GM12878 (cell line): ENCODE data around the gene PVRIG. TPM values are rescaled to one million over a fixed set of nuclear protein-coding genes. Genes with fewer than 3 reads are reported as not detected.
A peak's percentile ranks its signal among the peaks of the same experiment; 100 is the strongest.

Experiments
- ASH2L ChIP-seq: fragments of 300-600, 200-600 bp; sonication (generic); IDR thresholded peaks from 2 replicates; pipeline ENCODE4 v1.6.1; 2017; ENCODE audit warnings: low read depth, mild to moderate bottlenecking, borderline replicate concordance
- ATF3 ChIP-seq: IDR thresholded peaks from 2 replicates; pipeline ENCODE4 v1.6.1; 2011; ENCODE audit warnings: low read depth, mild to moderate bottlenecking, low read length, moderate library complexity, borderline replicate concordance; ENCODE audit errors: extremely low read depth
- BACH1 ChIP-seq: fragments of 450-650 bp; IDR thresholded peaks from 2 replicates; pipeline ENCODE4 v1.6.1; 2017; ENCODE audit warnings: mild to moderate bottlenecking, borderline replicate concordance
- BCL11A ChIP-seq: IDR thresholded peaks from 2 replicates; pipeline ENCODE4 v1.6.1; 2011; ENCODE audit warnings: low read depth, low read length
- BCLAF1 ChIP-seq: fragments of 450-650 bp; IDR thresholded peaks from 2 replicates; pipeline ENCODE4 v1.6.1; 2017; ENCODE audit warnings: antibody characterized with exemption, mild to moderate bottlenecking, moderate library complexity
- CREB1 ChIP-seq: IDR thresholded peaks from 2 replicates; pipeline ENCODE4 v1.6.1; 2012; ENCODE audit warnings: low read depth, mild to moderate bottlenecking, inconsistent platforms
- CTCF ChIP-seq, 3 experiments: IDR thresholded peaks in 2 of 3; conservative IDR thresholded peaks in 1 of 3; 2 replicates each; pipeline ENCODE4 v1.5.1; 2011; ENCODE audit warnings: low read depth in 3 of 3, low read length in 3 of 3, mild to moderate bottlenecking in 3 of 3, control low read depth in 2 of 3, moderate library complexity in 2 of 3, inconsistent platforms in 1 of 3, mixed read lengths in 1 of 3; ENCODE audit not compliant: control insufficient read depth in 2 of 3, insufficient read depth in 1 of 3; ENCODE audit errors: extremely low read depth in 1 of 3
- DPF2 ChIP-seq: fragments of 450-650 bp; IDR thresholded peaks from 2 replicates; pipeline ENCODE4 v1.6.1; 2017; ENCODE audit warnings: mild to moderate bottlenecking
- EGR1 ChIP-seq, 2 experiments: IDR thresholded peaks; 1 replicate in 1 of 2; 2 replicates in 1 of 2; pipeline ENCODE4 v1.6.1; 2011 to 2012; ENCODE audit warnings: low read depth in 2 of 2, low read length in 2 of 2, borderline replicate concordance in 1 of 2, mild to moderate bottlenecking in 1 of 2, moderate library complexity in 1 of 2
- ESRRA ChIP-seq: IDR thresholded peaks from 2 replicates; pipeline ENCODE4 v1.6.1; 2012; ENCODE audit warnings: mild to moderate bottlenecking, low read length, improper control_type of control experiment
- ETV6 ChIP-seq, 2 experiments: fragments of 450-650 bp in 1 of 2; IDR thresholded peaks in 1 of 2; conservative IDR thresholded peaks in 1 of 2; 2 replicates each; pipeline ENCODE4 v1.6.1; 2014; ENCODE audit warnings: antibody characterized with exemption in 1 of 2, borderline replicate concordance in 1 of 2, low read depth in 1 of 2, mild to moderate bottlenecking in 1 of 2, moderate library complexity in 1 of 2
- EZH2 ChIP-seq: IDR thresholded peaks from 2 replicates; pipeline ENCODE4 v1.6.1; 2012; ENCODE audit warnings: low read depth, mild to moderate bottlenecking, control low read depth, inconsistent platforms, low read length, borderline replicate concordance; ENCODE audit not compliant: control insufficient read depth
- HDAC2 ChIP-seq: fragments of 200-600 bp; sonication (generic); IDR thresholded peaks from 2 replicates; pipeline ENCODE4 v1.6.1; 2017
- JUND ChIP-seq: IDR thresholded peaks from 2 replicates; pipeline ENCODE4 v1.6.1; 2012; ENCODE audit warnings: low read depth, mild to moderate bottlenecking, low read length, improper control_type of control experiment, moderate library complexity
- KAT2A ChIP-seq: conservative IDR thresholded peaks from 2 replicates; pipeline ENCODE4 v1.6.1; 2011; ENCODE audit warnings: low read depth, low read length; ENCODE audit not compliant: control insufficient read depth
- MTA3 ChIP-seq: IDR thresholded peaks from 2 replicates; pipeline ENCODE4 v1.6.1; 2012; ENCODE audit warnings: low read length, inconsistent platforms, borderline replicate concordance
- NFYA ChIP-seq: IDR thresholded peaks from 2 replicates; pipeline ENCODE4 v1.6.1; 2011; ENCODE audit warnings: low read depth, mild to moderate bottlenecking, low read length, improper control_type of control experiment, borderline replicate concordance
- PML ChIP-seq: IDR thresholded peaks from 2 replicates; pipeline ENCODE4 v1.6.1; 2012; ENCODE audit warnings: low read length, inconsistent platforms
- POLR2AphosphoS2 ChIP-seq: IDR thresholded peaks from 2 replicates; pipeline ENCODE4 v1.6.1; 2011; ENCODE audit warnings: low read depth, mild to moderate bottlenecking, low read length, improper control_type of control experiment, moderate library complexity
- SPI1 ChIP-seq: IDR thresholded peaks from 2 replicates; pipeline ENCODE4 v1.6.1; 2011; ENCODE audit warnings: low read depth, mild to moderate bottlenecking, low read length, moderate library complexity, borderline replicate concordance; ENCODE audit not compliant: insufficient read depth
- SREBF2 ChIP-seq: IDR thresholded peaks from 2 replicates; pipeline ENCODE4 v1.6.1; 2012; ENCODE audit warnings: mild to moderate bottlenecking, low read length
- SUZ12 ChIP-seq: fragments of 200-600 bp; sonication (generic); IDR thresholded peaks from one replicate; pipeline ENCODE4 v1.6.1; 2018; ENCODE audit warnings: antibody characterized with exemption, mild to moderate bottlenecking; ENCODE audit not compliant: unreplicated experiment
- TCF7 ChIP-seq: IDR thresholded peaks from 2 replicates; pipeline ENCODE4 v1.6.1; 2014; ENCODE audit warnings: antibody characterized with exemption, borderline replicate concordance
- polyA plus RNA-seq, 11 experiments: library from polyadenylated mRNA; depleted of rRNA in 4 of 11; unstranded in 6 of 11; stranded (reverse) in 5 of 11; fragments of >200 nt; fragmentation: Nextera tagmentation in 4 of 11; fragmentation: Illumina TruSeq in 1 of 11; extraction: Ambion mirVana in 4 of 11; extraction: Trizol in 1 of 11; gene quantifications; 1 replicate in 1 of 11; 2 replicates in 10 of 11; pipeline versions ENCODE4 v1.2.1 to v1.2.3, GENCODE V29; 2011 to 2016; ENCODE audit warnings: inconsistent platforms in 2 of 11, missing spikeins in 2 of 11, low read depth in 1 of 11
- total RNA-seq, 4 experiments: library from RNA; depleted of rRNA in 3 of 4; stranded (reverse); fragments of >200 nt in 3 of 4; fragmentation: Illumina TruSeq in 1 of 4; extraction: Trizol in 1 of 4; gene quantifications; 2 replicates each; pipeline versions ENCODE4 v1.2.1 to v1.2.3, GENCODE V29; 2013 to 2021
- TF ChIP-seq, protein P1 (sequence below): fragments of 450-650 bp; IDR thresholded peaks from 2 replicates; pipeline ENCODE4 v1.6.1; 2017; ENCODE audit warnings: mild to moderate bottlenecking

Gene PVRIG
- total and polyA plus RNA-seq, 10 of the 15 experiments (the other 5 are each of a cell fraction or from before 2014, with no cell fraction given): 1.3 to 44.0 (median 17.9) TPM

DNA sequence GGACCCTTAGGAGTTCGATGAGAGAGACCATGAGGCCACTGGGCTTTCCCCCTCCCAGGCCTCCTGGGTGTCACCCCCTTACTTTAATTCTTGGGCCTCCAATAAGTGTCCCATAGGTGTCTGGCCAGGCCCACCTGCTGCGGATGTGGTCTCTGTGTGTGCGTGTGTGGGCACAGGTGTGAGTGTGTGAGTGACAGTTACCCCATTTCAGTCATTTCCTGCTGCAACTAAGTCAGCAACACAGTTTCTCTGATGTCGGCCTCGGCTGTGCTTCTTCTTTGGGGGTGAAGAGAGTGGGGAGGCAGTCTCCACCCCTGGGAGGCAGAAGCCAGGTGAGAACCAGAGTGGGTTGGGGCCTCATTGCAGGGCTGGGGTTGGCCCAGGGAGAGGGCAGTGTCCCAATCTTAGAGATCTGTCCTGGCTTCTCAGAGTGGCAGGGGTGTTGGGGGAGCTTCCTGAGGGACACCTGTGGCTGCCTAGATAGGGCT lies 1.5 kb downstream of the PVRIG start (continued):
- peak; percentile 77; the same call in 1 of the 2 replicates for TF ChIP-seq BACH1
- TF ChIP-seq JUND: 0 out of 2 replicates have a peak, but pooled peaks have one; percentile 45
- no peak for TF ChIP-seq TCF7
- TF ChIP-seq ASH2L: no peak
- TF ChIP-seq SREBF2: no peak
- peak; percentile 61; the same call in 1 of the 2 replicates for TF ChIP-seq ESRRA
- TF ChIP-seq NFYA: no peak
- no peak; the same call in 1 of the 2 replicates for TF ChIP-seq MTA3
- peak in 1 of 2 experiments; percentile 38; a peak in 1 of 3 replicates for TF ChIP-seq EGR1 (IDR thresholded peaks at IDR 0.05; ENCODE audit: borderline replicate concordance in 1 of 2, low read depth in 2 of 2, low read length in 2 of 2)
- TF ChIP-seq HDAC2: no peak
- TF ChIP-seq CTCF (IDR thresholded peaks at IDR 0.05 in 2 of 3, conservative IDR thresholded peaks at IDR 0.05 in 1 of 3; ENCODE audit: control insufficient read depth in 2 of 3, extremely low read depth in 1 of 3, insufficient read depth in 1 of 3, low read depth in 3 of 3, low read length in 3 of 3): no peak
- TF ChIP-seq POLR2AphosphoS2: peak; percentile 85; the same call in 1 of the 2 replicates
- TF ChIP-seq SPI1: no peak
- TF ChIP-seq KAT2A: no peak
- TF ChIP-seq CREB1: peak; percentile 80
- TF ChIP-seq PML: peak; percentile 67
- TF ChIP-seq DPF2: peak; percentile 97
- TF ChIP-seq SUZ12: no peak
- TF ChIP-seq EZH2: no peak
- TF ChIP-seq BCLAF1: no peak
- peak in 1 of 2 experiments; percentile 85; a peak in 2 of 4 replicates for TF ChIP-seq ETV6 (conservative IDR thresholded peaks at IDR 0.05 in 1 of 2, IDR thresholded peaks at IDR 0.05 in 1 of 2; ENCODE audit: borderline replicate concordance in 1 of 2, low read depth in 1 of 2)
- TF ChIP-seq, protein P1, sequence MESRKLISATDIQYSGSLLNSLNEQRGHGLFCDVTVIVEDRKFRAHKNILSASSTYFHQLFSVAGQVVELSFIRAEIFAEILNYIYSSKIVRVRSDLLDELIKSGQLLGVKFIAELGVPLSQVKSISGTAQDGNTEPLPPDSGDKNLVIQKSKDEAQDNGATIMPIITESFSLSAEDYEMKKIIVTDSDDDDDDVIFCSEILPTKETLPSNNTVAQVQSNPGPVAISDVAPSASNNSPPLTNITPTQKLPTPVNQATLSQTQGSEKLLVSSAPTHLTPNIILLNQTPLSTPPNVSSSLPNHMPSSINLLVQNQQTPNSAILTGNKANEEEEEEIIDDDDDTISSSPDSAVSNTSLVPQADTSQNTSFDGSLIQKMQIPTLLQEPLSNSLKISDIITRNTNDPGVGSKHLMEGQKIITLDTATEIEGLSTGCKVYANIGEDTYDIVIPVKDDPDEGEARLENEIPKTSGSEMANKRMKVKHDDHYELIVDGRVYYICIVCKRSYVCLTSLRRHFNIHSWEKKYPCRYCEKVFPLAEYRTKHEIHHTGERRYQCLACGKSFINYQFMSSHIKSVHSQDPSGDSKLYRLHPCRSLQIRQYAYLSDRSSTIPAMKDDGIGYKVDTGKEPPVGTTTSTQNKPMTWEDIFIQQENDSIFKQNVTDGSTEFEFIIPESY: no peak
- TF ChIP-seq BCL11A: peak; percentile 85
- no peak for TF ChIP-seq ATF3
